HG03469 (cell line): ENCODE measurements around the gene APBA2.

Source experiments
- ATAC-seq: cut with Tn5 transposase; IDR thresholded peaks from one replicate; pipeline ENCODE4 v1.9.1; 2021; ENCODE audit warnings: mild to moderate bottlenecking, moderate library complexity, moderate number of reproducible peaks; ENCODE audit not compliant: unreplicated experiment

APBA2 gene

DNA sequence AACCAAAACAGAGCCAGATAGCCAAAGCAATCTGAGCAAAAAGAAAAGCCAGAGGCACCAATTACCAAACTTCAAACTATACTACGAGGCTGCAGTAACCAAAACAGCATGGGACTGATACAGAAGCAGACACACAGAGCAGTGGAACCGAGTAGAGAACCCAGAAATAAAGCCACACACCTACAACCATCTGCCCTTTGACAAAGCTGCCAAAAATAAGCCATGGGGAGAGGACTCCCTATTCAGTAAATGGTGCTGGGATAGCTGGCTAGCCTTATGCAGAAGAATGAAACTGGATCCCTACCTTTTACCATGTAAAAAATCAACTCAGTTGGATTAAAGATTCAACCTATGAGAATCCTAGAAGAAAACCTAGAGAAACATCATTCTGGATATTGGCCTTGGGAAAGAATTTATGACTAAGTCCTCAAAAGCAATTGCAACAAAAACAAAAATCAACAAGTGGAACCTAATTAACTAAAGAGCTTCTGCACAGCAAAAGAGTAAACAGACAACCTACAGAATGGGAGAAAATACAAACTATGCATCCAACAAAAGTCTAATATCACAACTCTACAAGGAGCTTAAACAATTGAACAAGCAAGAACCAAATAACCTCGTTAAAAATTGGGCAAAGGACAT is 95.1 kb downstream of the APBA2 start:
- ATAC-seq, result no peak

DNA sequence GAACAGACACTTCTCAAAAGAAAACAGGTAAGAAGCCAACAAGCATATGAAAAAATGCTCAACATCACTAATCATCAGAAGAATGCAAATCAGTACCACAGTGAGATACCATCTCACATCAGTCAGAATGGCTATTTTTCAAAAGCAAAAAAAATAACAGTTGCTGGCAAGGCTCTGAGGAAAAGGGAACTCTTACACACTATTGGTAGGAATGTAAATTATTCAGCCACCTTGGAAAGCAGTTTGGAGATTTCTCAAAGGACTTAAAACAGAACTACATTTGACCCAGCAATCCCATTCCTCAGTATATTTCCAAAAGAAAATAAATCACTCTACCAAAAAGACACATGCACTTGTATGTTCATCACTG is 95.6 kb downstream of the APBA2 start:
- no peak for ATAC-seq

GRCh38 chr15:28981921-28982320 is 96.1 kb downstream of the APBA2 start:
- ATAC-seq, result no peak

DNA sequence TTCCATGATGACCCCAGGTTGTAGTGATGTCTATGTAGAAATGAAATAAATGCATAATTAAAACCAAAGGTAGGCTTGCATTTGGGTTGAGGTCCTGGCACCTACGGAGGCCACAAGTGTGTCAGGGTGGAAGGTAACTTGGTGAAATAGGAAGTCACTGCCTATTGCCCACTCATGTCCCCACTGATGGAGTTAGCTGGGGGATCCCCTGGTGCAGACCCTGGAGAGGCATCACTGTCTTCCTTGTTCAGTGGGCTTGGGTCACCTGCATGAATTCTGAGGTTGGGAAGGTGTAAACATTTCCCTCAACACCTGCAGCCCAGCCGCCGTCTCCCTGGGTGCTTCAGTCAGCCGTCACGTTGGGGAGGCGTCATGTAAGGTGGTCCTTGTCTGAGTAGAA is 97.1 kb downstream of the APBA2 start:
- ATAC-seq, result no peak

DNA sequence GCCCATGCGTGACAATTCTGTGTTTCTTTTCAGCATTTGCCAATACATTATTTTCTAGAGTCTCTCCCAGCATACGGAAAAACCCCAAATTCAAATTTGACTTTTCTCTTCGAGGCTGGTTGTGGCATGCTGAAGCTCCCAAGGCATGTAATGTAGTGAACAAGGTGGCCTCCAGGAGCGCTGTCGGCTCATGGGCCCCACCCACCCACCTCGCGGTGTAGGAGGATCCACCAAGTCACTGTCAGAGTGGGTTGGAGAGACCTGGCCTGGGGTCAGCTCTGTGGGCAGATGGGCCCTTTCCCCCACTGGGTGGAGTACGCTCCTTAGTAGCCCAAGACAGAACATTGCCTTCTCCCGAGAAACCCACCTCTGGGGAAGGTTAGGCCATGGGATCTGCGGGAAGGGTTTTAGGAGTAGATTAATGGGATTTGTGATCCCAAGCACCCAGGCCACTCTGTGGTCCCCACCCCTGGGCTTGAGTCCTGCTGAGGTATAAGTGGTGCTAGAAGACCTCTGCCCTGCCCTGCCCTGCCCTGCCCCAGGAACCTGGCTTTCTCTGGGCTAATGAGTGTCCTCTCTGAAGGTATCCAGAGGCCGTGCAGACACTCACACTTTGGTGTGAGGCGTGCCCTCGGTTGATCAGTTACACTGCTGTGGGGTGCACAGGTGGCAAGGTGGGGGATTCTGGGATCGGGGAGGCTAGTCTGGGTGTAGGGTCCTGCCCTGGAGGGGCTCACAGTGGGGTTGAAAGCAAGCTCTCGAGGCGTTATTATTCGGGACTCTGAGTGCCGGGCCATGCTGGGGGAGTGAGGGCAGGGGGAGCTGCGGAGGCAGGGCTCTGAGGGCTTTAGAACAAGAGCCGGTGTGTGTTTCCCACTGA is 97.9 kb downstream of the APBA2 start:
- no peak for ATAC-seq

DNA sequence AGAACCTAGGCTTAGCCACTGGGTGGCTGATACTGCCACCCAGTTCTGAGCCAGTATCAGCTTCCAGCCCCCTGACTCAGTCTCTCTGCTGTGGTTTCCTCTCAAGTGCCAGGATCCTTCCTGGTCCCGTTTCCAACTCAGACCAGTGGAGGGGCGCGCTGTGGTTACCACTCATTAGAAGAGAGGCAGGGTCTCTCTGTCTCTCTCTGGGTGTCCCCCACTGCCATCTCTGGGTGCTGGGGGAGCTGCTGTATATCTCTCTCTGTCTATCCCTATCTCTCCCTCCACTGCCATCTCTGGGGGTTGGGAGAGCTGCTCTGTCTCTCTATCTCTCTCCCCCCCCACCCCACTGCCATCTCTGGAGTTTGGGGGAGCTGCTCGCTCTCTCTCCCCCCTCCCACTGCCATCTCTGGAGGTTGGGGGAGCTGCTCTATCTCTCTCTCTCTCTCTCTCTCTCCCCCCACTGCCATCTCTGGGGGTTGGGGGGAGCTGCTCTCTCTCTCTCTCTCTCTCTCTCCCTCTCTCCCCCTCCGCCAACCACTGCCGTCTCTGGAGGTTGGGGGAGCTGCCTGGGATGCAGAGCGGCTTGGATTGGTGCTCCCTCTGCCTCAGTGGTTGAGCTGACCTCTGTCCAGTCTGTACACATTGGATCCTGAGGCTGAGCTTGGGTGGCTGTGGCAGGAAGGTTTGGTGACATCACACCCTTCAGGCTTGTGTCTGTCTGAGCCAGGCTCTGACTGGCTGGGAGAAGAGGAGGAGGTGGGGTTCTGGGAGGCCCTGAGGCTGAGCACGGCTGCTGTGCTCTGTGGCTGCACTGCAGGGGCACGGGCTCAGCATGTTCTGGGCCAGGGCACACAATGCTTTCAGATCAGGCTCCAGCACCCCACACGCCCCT is 98.9 kb downstream of the APBA2 start:
- no peak for ATAC-seq

DNA sequence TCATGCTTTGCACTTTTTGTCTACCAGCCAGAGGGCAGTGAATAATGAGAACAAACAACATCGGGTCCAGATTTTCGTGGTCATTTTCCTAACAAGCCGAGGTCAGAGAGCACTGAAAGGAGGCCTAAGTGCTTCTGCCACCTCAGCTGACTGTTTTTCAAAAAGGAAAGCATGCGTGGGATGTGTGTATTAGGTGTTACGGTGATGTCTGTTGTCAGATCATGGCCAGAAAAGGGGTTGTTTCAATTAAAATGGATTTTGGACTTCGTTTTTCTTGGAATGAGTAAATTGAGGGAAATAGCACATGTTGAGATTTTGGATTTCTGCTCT is 99.5 kb downstream of the APBA2 start:
- ATAC-seq, result no peak

GRCh38 chr15:28985691-28986090 is 99.9 kb downstream of the APBA2 start:
- no peak for ATAC-seq

- ATAC-seq, result no peak
Observed at GRCh38 chr15:28986108-28986507, 100.3 kb downstream of the APBA2 start.

GRCh38 chr15:28986726-28987125 is 101.0 kb downstream of the APBA2 start:
- no peak for ATAC-seq

GRCh38 chr15:28987337-28987736 is 101.6 kb downstream of the APBA2 start:
- ATAC-seq, result no peak

DNA sequence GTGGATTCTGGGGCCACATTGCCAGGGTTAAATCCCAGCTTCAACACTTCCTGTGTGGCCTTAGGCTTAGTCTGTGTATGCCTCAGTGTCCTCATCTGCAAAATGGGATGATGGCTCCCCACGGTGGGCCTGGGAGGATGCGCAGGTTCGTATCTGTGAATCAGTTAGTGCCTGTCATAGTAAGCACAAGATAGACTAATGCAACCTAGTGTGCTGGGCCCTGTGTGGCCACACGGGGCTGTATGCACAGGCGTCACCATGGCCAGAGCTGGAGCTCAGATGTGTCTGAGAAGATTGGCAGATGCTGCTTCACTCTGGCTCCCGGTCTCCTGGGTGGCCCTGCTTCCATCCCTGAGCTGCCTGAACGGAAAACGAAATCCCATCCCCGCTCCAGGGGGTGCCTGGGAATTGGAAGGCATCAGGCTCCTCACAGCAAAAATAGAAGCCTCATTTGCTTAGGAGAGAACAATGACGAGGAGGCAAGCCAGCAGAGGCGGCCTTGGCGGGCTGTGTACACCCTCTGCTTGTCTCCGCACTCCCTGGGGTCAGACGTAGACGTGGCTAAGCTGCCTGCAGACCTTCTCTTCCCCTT is 103.6 kb downstream of the APBA2 start:
- no peak for ATAC-seq

DNA sequence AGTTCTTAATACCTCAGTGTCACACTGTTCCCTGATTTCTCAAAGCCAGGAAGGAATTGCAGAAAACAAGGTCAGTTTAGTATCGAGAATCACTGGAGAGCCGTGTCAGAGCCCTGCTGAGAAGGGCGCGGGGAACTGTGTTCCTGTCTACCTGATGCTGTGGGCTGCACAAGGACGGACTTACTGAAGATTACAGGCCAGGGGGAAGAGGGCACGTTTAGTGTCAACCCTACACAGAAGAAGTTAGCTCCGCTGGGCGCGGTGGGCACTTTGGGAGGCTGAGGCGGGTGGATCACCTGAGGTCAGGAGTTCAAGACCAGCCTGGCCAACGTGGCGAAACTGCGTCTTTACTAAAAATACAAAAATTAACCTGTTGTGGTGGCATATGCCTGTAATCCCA is 104.1 kb downstream of the APBA2 start:
- no peak for ATAC-seq

DNA sequence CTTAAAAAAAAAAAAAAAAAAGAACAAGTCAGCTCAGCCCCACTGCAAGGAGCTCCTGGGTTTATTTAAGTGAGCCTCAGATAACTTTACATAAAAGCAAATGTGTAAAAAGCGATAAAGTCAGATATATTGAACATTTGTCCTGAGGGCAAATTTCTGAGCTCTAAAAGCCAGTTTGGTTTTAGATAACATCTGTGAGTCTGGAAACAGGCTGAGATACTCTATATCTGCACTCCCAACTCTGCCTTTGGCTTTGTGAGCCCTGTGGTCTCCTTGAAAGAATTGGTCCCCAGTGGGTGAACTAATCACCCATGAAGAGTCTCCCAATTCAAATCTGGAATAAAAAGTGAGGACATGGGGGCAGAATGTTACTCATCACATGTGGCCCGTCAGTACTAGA is 104.6 kb downstream of the APBA2 start:
- ATAC-seq, result no peak

GRCh38 chr15:28991236-28992171 is 105.7 kb downstream of the APBA2 start:
- ATAC-seq, result no peak

DNA sequence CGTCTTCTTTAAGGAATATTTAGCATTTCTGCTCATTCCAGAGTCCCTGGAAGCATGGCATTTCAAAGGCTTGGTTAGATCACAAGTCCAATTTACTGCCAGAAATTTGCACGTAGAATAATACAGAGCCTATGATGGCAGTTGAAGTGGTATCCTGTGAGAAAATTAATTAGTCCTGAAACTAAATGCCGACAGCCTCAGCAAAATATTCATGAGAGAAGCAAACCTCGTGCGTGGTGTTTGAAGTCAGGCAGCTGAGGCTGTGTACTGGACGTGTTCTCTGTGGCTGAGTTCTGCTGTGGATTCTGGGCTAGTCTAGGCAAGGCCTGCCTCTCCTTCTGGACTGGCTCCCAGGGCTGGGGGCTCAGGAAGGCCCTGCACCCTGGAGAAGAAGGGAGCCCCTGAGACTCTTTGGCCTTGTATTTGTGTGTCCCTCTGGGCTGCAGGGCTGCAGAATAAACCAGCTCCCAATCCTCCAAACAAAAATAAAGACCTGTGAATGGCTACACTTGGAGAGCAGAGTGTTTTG is 106.6 kb downstream of the APBA2 start:
- ATAC-seq, result no peak

- no peak for ATAC-seq
Observed at GRCh38 chr15:28993051-28993719, 107.4 kb downstream of the APBA2 start.

GRCh38 chr15:28993720-28994053 is 107.9 kb downstream of the APBA2 start:
- no peak for ATAC-seq

GRCh38 chr15:28994142-28994830 is 108.5 kb downstream of the APBA2 start:
- ATAC-seq, result no peak
